NCI-H1694 (cell line): ENCODE results near the gene IFNA16.
"Not testable (repeated sequence)": the region's sequence is repeated elsewhere in the genome, so short reads cannot be mapped to it uniquely, and the experiment has no call there.

Experiments used
- DNase-seq: peaks from one replicate; lab custom pipeline; 2025; lab: John Stamatoyannopoulos, UW

IFNA16 gene

GRCh38 chr9:21194867-21195776 lies 22.0 kb downstream of the IFNA16 start:
- DNase-seq, result peak; percentile 8

GRCh38 chr9:21187487-21187886 lies 29.6 kb downstream of the IFNA16 start, which contains the start of gene IFNA4:
TSS of gene IFNA4 (minus strand) at chr9:21187587. CDS start at chr9:21187531, 56 bp downstream.
- DNase-seq, result not testable (repeated sequence)

- DNase-seq, result peak; percentile 0
These were observed 34.0 kb downstream of the IFNA16 start for GRCh38 chr9:21182810-21183736.

- DNase-seq, result no peak
These were observed 42.4 kb downstream of the IFNA16 start for GRCh38 chr9:21174671-21175070.

GRCh38 chr9:21172156-21172555 lies 45.0 kb downstream of the IFNA16 start:
- no peak for DNase-seq

GRCh38 chr9:21171351-21171750 lies 45.8 kb downstream of the IFNA16 start:
- DNase-seq, result no peak

GRCh38 chr9:21166560-21166959 lies 50.6 kb downstream of the IFNA16 start, which contains the start of gene IFNA21:
TSS of gene IFNA21 (minus strand) at chr9:21166660. CDS start at chr9:21166612, 48 bp downstream.
- DNase-seq, result not testable (repeated sequence)
